NCI-H524 (cell line): Measurements from ENCODE around the gene CHRNG.

ENCODE experiments used
- DNase-seq, 2 experiments: peaks; one replicate each; lab custom pipeline; 2025; lab: John Stamatoyannopoulos, UW

Gene CHRNG, protein sequence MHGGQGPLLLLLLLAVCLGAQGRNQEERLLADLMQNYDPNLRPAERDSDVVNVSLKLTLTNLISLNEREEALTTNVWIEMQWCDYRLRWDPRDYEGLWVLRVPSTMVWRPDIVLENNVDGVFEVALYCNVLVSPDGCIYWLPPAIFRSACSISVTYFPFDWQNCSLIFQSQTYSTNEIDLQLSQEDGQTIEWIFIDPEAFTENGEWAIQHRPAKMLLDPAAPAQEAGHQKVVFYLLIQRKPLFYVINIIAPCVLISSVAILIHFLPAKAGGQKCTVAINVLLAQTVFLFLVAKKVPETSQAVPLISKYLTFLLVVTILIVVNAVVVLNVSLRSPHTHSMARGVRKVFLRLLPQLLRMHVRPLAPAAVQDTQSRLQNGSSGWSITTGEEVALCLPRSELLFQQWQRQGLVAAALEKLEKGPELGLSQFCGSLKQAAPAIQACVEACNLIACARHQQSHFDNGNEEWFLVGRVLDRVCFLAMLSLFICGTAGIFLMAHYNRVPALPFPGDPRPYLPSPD

DNA sequence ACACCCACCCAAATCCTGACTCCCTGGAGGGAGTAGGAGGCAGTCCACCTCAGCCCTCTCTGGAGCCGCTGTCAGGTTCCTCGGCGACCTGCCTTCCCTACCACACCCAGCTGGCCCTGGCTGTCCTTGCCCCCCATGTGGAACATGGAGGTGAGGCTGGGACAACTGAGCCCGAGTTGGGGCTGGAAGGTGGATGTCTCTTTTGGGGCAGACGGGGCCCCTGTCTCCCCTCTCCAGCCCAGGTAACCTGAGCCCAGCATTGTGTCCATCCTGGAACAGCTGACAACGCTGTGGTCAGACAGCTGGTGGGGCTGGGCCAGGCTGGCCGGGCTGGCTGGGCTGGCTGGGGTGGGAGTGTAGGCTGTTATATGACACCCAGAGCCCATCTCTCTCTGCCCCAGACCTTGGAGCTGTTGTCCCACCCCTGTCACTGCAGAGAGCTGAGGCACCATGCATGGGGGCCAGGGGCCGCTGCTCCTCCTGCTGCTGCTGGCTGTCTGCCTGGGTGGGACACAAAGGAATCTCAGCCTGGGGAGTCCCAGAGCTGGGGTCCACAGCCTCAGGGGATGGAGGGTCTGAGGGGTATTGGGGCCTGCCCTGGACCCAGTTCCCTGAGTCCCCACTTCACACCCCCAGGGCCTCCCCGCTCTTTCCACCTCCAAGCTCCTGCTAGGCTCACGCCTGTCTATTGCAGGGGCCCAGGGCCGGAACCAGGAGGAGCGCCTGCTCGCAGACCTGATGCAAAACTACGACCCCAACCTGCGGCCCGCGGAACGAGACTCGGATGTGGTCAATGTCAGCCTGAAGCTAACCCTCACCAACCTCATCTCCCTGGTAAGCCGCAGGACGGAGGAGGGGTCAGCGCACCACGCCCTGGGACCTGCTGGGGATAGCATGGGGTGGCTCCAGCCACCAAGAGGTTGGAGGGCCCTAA, at the start of gene CHRNG:
Gene CHRNG, plus strand, starts transcription at position 395 of the 934 bp plus-strand sequence. Its CDS starts 56 bp downstream, at position 451.
- peak in 1 of 2 experiments; percentile 23 for DNase-seq

DNA sequence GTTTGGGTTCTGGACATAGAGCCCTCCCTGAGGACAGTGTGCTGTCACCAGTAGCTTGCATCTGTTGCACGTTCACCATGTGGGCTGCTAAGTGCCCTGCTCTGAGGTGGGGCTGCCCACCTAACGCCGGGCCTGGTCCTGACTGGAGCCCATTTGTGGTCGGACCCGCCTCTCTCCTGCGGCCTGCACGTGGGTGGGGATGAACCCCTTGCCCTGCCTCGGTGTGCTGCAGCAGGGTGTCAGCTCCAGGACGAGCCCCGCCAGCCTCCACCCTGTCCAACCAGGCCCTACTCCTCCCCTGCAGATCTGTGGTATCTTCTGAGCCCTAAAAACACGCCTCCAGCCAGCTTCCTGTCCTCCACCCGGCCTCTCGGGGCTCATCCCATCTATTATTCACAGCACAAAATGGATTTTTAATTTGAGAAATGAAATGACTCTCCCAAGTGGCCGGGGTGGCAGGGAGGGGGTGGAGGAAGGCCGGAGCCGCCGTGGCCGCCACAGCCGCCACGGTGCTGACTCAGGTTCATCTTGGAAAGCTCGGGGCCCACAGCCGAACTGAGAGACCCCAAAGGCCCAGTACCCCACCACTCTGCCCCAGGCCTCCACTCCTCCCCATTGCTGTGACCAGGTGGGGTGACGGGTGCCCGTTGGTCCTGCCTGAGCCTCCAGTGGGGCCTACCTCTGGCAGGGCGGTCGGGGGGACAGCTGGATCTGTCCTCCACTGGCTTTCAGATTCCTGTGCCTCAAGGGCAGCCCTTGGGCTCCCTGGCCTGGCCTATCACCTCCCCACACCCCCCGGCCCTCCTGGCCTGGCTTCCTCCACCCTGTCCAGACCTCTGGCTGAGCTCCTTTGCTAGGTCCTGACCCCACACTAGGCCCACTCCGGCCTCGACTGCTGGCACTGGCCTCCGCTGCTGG, 49.0 kb upstream of the CHRNG start:
- DNase-seq = no peak

DNA sequence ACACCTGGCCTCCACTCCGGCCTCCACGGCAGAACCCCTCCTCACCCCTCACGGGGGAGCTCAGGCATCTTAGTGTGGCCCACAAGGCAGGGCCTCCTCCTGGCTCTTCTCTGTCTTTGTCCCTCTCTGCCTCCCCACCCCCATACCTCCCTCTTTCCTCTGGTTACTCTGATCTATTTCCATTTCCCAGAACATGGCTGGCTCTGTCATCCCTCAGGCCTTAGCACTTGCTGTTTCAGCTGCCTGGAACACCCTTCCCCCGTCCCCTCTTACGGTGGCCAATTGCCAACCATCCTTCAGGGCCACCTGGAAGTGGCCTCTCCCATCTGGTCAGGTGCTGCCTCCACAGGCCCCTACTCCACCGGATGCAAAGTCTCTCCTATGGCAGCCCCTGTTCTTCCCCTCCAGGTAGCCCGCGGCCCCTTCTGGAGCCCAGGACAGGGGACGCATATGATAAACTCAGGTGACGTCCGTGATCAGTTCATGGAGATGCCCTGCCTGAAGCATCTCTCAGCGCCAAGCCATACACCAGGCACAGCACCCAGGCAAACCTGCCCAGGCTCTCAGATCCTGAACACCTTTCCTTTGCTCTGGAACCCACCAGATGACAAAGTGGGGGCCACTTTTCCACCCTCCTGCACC, 48.2 kb upstream of the CHRNG start:
- no peak for DNase-seq

DNA sequence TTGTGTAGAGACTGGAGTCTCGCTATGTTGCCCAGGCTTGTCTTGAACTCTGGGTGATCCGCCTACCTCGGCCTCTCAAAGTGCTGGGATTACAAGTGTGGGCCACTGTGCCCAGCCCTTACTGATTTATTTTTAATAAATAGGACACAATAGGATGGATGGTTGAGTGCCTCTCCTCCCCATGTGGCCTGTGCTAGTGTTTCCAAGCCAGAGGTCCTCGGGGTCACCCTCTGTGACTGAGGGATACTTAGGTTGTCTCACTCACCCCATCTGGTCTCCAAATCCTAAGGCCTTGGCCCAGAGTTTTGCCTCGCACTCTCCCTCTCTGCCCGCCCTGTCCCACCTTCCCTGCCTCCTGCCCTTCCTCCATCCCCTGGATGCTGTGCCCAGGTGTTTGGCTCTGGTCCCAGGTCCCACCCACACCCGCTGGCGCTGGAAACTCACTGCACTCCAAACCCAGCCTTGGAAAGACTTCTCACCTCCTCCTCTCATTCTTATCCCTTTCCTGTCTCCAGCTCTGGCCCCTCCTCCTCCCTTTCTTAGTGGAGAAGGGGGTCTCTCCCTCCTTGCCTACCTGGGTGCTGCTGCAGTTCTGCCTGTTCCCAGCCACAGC, 47.1 kb upstream of the CHRNG start:
- no peak for DNase-seq

DNA sequence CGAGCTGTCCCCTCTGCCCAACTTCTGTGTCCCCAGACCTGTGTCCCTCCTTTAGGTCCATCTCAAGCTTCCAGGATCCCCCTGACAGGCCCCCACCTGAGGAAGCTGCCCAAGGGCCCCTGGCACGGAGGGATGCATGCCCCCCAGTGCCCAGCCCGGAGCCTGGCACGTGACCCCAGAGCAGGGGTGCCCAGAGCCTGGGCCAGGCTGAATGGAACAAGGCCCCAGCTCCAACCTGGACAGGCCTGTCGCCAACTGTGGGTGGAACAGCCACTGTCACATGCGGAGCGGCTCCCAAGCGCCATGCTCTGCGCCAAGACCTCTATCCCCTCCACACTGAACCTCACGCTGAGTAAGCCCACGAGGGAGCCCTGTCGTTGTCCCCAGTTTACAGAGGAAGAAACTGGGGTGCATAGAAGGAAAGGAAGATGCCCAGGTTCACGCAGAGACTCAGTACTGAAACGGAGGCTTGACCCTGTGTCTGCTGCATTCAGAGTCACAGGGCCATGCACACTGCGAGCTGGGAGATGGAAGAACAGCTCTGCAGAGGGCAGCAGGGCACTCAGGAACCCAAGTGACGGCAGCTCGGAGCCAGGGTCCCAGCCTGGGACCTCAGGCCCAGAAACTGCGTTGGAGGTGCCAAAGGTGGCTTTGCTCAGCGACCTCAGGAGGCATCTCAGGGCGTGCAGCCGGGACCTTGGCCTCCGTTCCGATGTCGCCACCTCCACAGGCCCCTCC, 46.4 kb upstream of the CHRNG start:
- no peak for DNase-seq

DNA sequence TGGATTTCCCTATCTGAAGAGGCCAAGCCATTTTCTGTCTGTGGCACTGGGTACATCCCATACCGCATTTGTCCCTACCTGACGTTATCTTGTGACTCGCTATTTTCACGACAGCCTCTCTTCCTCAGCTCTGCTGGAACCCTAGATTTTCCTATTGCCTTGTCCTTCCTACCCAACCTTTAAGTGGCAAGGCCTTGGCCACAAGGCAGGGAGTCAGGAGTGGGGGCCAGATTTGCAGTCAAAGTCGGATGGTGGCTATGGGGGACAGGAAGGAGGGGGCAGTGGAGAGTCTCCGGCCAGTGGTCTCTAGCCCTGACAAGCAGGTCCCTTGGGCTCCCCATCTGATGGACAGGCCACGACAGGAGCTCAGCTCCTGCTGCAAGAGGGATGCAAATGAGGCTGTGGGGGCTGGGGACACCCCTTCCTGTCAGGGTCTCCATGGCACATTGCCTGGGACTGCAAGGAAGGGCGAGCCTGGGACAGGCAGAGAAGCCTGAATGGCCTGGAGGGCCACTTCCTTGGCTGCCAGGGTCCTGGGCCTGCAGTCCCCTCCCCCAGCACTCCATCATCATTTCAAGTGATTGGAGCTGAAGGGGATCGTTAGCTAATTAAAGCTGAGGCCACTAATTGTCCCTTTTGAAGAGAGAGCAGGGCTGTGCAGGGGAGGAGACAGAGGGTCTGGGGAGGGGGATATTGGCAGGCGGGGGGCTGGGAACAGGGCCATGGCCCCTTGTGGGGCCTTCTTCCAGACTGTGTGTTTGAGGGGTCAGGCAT, 45.6 kb upstream of the CHRNG start:
- DNase-seq = no peak

DNA sequence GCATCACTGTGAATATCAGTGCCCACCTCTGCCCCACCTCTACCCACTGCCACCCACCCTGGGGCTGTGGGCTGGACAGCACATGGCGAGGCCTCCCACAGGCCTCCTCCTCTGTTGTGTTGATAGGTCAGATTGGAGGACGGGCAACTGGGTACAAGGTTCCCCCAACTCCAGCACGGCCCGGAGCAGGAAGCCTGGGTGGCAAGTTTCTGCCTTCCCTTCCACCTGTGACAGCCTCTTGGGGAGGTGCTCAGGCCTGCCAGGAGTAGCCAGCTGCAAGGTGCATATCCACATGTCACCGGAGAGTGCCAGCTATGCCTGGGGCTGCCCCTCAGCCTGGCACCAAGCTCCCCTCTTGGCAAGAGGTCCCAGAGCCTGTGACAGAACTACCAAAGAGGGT, 45.0 kb upstream of the CHRNG start:
- DNase-seq = no peak

DNA sequence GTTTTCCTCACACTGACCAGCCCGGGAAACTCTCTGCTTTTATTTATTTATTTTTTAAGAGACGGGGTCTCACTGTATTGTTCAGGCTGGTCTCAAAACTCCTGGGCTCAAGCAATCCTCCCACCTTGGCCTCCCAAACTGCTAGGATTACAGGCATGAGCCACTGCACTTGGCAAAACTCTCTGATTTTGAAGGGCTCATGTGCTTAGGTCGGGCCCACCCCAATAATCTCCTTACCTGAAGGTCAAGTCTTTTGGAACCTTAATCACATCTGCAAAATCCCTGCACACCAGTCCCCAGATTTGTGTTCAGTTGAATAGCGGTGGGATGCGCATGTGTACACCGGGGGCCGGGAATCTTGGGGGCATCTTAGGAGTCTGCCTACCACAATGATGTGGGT, 44.2 kb upstream of the CHRNG start:
- no peak for DNase-seq

DNA sequence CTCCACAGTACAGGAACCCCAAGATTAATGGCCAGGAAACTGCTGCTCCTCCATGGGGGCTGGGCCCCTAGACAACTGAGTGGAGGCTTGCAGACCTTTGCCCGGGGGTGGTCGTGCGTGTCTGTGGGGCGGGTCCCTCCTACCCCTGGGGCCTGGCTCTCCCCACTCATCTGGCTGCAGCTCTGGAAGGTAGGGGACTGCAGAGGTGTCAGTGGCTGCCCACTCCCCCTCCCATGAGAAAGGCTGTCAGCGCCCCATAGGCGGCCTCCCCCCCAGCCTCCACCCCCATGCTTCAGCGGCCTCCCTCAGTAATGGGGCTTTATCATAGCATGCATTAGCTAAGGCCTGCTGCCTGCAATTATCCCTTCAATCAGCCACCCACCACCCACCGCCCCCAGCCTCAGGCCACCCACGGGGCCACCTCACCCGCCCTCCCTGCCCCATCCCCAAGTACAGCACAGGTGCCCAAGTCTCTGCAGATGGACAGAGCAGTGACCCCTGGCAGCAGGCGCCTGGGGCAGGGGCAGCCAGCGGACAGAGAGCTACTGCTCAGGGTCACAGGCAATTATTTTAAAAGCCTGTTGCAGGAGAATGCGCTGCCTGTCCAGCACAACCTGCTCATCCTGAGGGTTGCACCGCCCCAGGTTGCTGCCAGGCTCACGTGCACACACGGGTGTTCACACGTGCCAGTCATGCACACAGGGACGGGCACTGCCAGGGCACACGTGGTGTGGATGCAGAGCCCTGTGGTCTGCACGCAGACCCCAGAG, 42.8 kb upstream of the CHRNG start:
- no peak for DNase-seq

DNA sequence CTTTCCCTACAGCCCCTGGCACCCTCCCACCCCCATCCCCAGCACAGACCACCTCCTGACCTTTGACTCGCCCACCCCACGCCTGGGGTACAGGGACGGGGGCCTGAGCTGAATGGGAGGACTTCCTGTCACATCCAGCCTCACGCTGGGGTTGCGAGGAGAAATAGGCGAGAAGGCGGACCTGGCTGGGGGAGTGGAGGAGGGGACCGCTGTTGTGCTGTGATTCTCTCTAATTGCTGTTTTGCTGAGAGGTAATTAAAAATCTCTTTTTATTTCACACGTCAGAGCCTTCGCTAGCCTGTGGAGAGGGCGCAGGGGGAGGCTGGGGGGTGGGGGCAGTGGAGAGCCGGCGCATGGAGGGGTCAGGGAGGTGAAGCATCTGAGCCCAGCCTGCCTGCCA, 42.1 kb upstream of the CHRNG start:
- DNase-seq = no peak

DNA sequence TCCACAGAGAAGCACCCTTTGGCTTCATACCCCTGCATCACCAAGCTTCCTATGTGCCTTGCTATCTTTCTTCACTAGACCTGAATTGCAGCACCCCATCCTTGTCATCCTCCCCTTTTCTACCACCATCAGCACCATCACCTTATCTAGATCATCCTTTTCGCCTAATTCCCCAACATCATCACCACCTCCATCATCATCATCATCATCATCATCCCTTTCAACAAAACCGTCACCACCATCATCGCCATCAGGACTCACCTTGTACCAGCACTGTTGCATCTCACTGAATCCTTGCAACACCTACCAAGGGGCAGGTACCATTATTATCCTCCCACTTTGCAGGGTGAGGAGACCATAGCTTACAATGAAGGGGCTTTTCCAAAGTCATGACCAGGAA, 41.0 kb upstream of the CHRNG start:
- DNase-seq = no peak

DNA sequence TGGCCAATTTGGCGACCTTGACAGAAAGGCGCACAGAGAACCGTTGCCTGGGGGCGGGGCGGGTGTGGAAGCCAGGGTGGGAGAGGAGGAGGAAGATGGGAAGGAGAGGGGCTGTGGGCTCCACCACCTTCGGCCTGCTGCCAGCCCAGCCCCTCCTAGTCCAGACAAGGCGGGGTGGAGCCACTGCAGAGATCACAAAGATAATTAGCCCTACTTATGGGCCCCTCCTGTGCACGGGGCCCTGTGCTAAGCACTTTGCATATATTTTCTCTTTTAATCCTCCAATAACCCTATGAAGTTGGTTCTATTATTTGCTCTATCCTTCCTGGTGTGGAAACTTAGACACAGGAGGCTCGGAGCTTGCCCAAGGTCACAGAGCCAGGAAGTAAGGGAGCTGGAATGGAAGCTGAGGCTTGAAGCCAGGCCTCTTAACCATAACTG, 38.1 kb upstream of the CHRNG start:
- DNase-seq = peak in 1 of 2 experiments; percentile 50

DNA sequence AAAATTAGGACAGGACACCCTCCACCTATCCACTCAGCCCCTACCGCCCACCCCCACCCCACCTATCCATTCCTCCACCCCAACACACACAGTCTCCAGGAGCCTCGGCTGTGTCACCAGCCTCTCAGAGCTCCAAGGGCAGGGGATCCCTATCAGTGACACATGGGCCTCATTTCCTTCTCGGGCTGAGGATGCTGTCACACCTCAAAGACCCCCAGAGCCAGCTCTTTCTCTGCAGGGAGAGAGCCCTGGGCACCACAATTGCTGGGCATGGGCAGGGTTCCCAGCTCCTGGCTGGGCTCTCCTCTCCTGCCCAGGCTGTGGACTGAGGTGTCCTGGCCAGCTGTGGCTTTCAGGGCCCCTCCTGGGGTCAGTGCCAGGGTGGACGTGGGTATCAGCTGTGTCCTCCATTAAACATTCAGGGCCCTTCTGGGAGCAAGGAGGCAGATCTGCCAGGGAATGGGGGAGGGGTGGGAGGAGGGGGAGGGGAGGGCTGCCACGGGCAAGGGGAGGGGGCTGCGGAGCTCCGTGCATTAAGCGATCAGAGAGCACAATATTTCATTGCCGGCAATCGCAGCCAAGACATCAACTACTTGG, 37.6 kb upstream of the CHRNG start:
- no peak for DNase-seq

DNA sequence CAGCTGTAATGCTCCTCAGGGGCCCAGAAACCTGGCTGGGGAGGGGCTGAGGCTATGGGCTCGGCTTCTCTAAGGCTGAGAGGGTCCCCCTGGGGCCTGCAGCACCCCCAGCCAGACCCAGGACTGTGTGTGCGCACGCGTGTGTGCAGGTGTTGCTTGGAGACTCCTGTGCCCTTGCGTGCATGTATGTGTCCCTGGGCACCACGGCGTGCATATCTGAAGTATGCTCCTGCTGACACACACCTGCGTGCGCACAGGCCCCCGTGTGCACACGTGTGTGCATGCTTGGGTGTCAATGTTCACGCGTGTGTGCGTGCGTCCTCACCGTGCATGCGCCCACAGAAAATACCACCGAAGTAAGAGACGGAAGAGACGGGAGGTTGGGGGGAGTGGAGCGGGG, 37.0 kb upstream of the CHRNG start:
- DNase-seq = no peak

DNA sequence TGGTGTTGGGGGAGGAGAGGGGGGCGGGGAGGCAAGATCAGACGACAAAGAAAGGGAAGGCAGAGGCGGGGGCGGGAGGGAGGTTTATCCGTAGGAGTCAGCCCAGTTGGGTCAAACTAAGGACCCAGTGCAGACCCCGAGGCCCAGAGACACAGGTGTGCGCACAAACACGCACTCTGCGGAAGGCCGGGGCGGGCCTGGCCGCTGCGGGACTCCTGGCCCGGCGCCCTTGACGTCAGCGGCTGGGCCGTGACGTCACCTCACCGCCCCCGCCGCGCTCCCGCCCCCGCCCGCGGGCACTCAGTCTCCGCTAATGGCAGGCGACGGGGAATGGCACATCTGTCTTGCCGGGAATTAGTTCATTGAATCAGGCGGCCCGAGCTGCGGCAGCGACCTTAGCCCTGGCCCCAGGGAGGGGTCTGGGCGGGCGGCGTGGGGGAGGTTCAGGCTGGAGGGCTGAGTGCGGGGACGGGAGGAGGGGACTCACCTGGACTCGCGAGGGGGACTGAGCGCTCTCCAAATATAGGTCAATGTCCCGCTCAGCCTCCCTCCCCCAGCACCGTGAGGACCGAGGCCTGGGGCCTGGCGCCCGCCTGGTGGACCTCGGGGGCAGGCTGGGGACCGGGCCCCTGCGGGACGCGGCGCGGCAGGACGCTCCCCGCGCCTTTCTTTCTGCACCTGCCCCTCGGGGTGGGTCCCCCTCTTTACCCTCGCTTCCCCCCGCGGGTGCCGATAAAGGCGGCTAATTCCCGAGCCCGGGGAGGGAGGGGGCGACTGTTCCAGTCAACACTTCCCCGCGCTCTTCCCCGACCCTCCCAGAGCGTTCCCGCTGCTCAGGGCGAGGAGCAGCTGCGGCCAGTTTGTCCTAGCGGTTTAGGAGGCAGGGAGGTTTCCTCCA, 36.3 kb upstream of the CHRNG start:
- peak; percentile 14 to 45 for DNase-seq

DNA sequence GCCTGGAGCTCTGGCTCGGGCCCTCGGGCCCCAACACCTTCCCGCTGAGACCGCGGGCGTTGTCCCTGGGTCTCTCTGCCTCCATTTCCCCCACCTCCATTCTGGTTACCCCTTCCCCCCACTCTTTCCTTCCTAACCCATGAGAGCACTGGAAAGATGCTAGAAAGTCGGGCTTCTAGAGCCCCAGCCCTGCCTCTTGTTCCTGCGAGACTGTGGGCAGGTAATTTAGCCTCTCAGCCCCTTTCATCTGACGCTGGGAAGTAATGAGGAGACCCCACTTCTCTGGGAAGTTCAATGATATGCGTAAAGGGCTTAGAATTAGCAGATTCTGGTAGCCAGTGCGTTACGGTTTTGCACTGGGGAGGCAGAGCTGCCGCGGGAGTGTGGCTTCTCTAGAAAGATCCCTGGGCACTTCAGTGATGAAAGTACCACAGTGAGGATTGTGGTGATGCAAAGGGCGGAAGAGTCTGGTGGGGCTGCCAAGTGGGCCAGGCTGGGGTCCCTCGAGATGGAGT, 35.6 kb upstream of the CHRNG start:
- no peak for DNase-seq

DNA sequence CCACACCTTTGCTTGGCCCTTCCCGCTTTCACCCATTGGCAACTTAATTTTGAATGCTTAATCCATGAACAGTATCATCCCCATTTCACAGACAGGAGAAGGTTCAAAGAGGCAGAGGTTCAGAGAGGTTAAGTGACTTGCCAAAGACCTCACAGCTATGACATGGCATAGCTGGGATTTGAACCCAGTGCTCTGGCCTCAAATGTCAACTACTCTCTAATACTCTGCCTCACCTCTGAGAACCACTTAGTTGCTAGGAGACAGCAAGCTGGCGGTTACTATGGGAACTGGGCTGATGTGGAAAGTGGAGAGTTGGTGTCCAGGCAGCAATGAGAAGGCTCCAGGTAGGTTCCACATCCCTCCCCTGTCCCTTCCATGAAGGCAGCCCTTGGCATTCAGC, 35.1 kb upstream of the CHRNG start:
- peak; percentile 22 to 62 for DNase-seq
